HepG2 (cell line): ENCODE results near the gene SPAG7. TPM values are rescaled to one million over a fixed set of nuclear protein-coding genes. Genes with fewer than 3 reads are reported as not detected.

Source experiments
- ATAC-seq: fragments of 200-7000 bp; cut with Tn5 transposase; 3 replicates; pipeline ENCODE4 v1.9.1; 2020; ENCODE audit warnings: mild to moderate bottlenecking, moderate library complexity
- BruUV-seq: library from RNA; stranded (reverse); fragments of 400-500 nt; replicated peaks from 2 replicates; lab custom pipeline; 2021; lab: Mats Ljungman, UMichigan
- CTCF ChIA-PET: fragments of 300-600 bp; formaldehyde crosslinking; extraction: SDS; loops from one replicate; lab custom pipeline; 2021; ENCODE audit warnings: low total read pairs, inconsistent platforms, low intra/inter-chr PET ratio; lab: Yijun Ruan, JAX
- POLR2A ChIA-PET: fragments of 350-600 bp; sonication (Branson Sonifier 250); formaldehyde crosslinking; loops from one replicate; lab custom pipeline; 2020; ENCODE audit warnings: antibody characterized with exemption, inconsistent platforms; lab: Yijun Ruan, JAX
- DNase-seq: peaks from one replicate; pipeline ENCODE4 v3.0.0-alpha.2; 2015; ENCODE audit warnings: low spot score
- FAIRE-seq: peaks from 3 replicates; lab custom pipeline; 2011; peaks lifted over from hg19 to GRCh38; lab: Jason Lieb, UNC
- H2AFZ ChIP-seq: one replicate; pipeline ENCODE4 v1.6.1; 2011; ENCODE audit warnings: low read length, inconsistent platforms
- H3K27ac ChIP-seq: fragments of 300-600 bp; 3 replicates; pipeline ENCODE4 v1.8.0; 2011; ENCODE audit warnings: mixed run types, mild to moderate bottlenecking, mixed read lengths, low read length, inconsistent platforms; ENCODE audit not compliant: insufficient read depth; ENCODE audit errors: extremely low read length
- H3K27me3 ChIP-seq, 2 experiments: fragments of 200-600 bp in 1 of 2; 2 replicates in 1 of 2; 3 replicates in 1 of 2; pipeline versions ENCODE4 v1.6.0 to v1.8.0; 2011; ENCODE audit warnings: low read length in 2 of 2, mild to moderate bottlenecking in 2 of 2, moderate library complexity in 2 of 2, inconsistent platforms in 1 of 2; ENCODE audit not compliant: insufficient read depth in 2 of 2, control insufficient read depth in 1 of 2
- H3K36me3 ChIP-seq, 2 experiments: fragments of 200-600 bp in 1 of 2; replicated peaks in 1 of 2; 2 replicates in 1 of 2; 3 replicates in 1 of 2; pipeline versions ENCODE4 v1.5.1 to v1.8.0; 2011; ENCODE audit warnings: low read length in 2 of 2, inconsistent platforms in 1 of 2; ENCODE audit not compliant: insufficient read depth in 2 of 2, control insufficient read depth in 1 of 2
- H3K4me1 ChIP-seq: 2 replicates; pipeline ENCODE4 v1.5.1; 2012; ENCODE audit warnings: low read length, inconsistent platforms; ENCODE audit not compliant: insufficient read depth
- H3K4me2 ChIP-seq: 2 replicates; pipeline ENCODE4 v1.6.0; 2011; ENCODE audit warnings: low read depth, low read length, inconsistent platforms
- H3K4me3 ChIP-seq, 3 experiments: fragments of 200-600 bp in 1 of 3; sonication (generic), shearing (Covaris generic) in 1 of 3; replicated peaks in 1 of 3; 2 replicates each; pipeline ENCODE4 v1.5.1; 2011 to 2016; ENCODE audit warnings: low read length in 3 of 3, inconsistent platforms in 2 of 3, low read depth in 2 of 3, mild to moderate bottlenecking in 2 of 3, control low read depth in 1 of 3, mixed read lengths in 1 of 3; ENCODE audit not compliant: insufficient read depth in 1 of 3
- H3K79me2 ChIP-seq: one replicate; pipeline ENCODE4 v1.6.1; 2011; ENCODE audit warnings: low read length, inconsistent platforms; ENCODE audit not compliant: insufficient read depth
- H3K9ac ChIP-seq: 2 replicates; pipeline ENCODE4 v1.6.0; 2011; ENCODE audit warnings: mild to moderate bottlenecking, low read depth, low read length, inconsistent platforms; ENCODE audit not compliant: insufficient read depth
- H3K9me3 ChIP-seq: 2 replicates; pipeline ENCODE4 v1.5.1; 2012; ENCODE audit warnings: mild to moderate bottlenecking, low read length
- H4K20me1 ChIP-seq: 2 replicates; pipeline ENCODE4 v1.6.0; 2011; ENCODE audit warnings: inconsistent platforms, mild to moderate bottlenecking, low read length, moderate library complexity; ENCODE audit not compliant: insufficient read depth
- CEBPB ChIP-seq: IDR thresholded peaks from 2 replicates; pipeline ENCODE4 v1.6.1; 2011; ENCODE audit warnings: low read depth, low read length, improper control_type of control experiment, borderline replicate concordance
- KLF12 ChIP-seq: sonication (generic); formaldehyde crosslinking; IDR thresholded peaks from 2 replicates; pipeline ENCODE4 v1.4.0; 2020; ENCODE audit warnings: missing genetic modification reagents, borderline replicate concordance
- MAFK ChIP-seq, 2 experiments: IDR thresholded peaks in 1 of 2; conservative IDR thresholded peaks in 1 of 2; 2 replicates each; pipeline ENCODE4 v1.6.1; 2011; ENCODE audit warnings: improper control_type of control experiment in 2 of 2, low read length in 2 of 2
- NONO ChIP-seq, 2 experiments: fragments of 450-650 bp in 1 of 2; sonication (generic) in 1 of 2; formaldehyde crosslinking in 1 of 2; IDR thresholded peaks in 1 of 2; conservative IDR thresholded peaks in 1 of 2; 2 replicates each; pipeline versions ENCODE4 v1.6.1 to v1.8.0; 2017 to 2022; ENCODE audit warnings: mild to moderate bottlenecking in 1 of 2, missing genetic modification reagents in 1 of 2, moderate library complexity in 1 of 2
- TEAD3 ChIP-seq: optimal IDR thresholded peaks from 2 replicates; pipeline ENCODE3; 2016; ENCODE audit warnings: borderline replicate concordance
- THAP11 ChIP-seq: IDR thresholded peaks from 2 replicates; pipeline ENCODE4 v1.6.1; 2016; ENCODE audit warnings: missing biosample characterization, missing genetic modification reagents
- ZSCAN22 ChIP-seq: sonication (generic); formaldehyde crosslinking; IDR thresholded peaks from 2 replicates; pipeline ENCODE4 v1.4.0; 2020; ENCODE audit warnings: mild to moderate bottlenecking, missing genetic modification reagents
- WGBS: methylation state at CpG from one replicate; pipeline ENCODE4 v1.1.6; 2017; ENCODE audit warnings: low lambda C conversion rate; 5-methylcytosine and 5-hydroxymethylcytosine counted together
- in situ Hi-C: cut with HindIII; loops from 2 replicates; pipeline ENCODE4 v1.10.0; 2017; ENCODE audit warnings: low pct_unique_long_range_greater_than_20kb; ENCODE audit not compliant: extremely low pct_ligation_motif_present
- intact Hi-C: fragments of 100-400 bp; cut with micrococcal nuclease; formaldehyde crosslinking; loops from one replicate; pipeline ENCODE4 v1.10.0; 2022; ENCODE audit not compliant: unreplicated experiment
- polyA plus RNA-seq, 8 experiments: library from polyadenylated mRNA; depleted of rRNA in 3 of 8; stranded (reverse) in 7 of 8; unstranded in 1 of 8; fragments of >200 nt; fragmentation: Illumina TruSeq in 4 of 8; extraction: Trizol in 4 of 8; gene quantifications; 2 replicates each; pipeline versions ENCODE4 v1.2.1 to v1.2.3, GENCODE V29; 2011 to 2016; ENCODE audit warnings: low read depth in 4 of 8, missing spikeins in 1 of 8, mixed read lengths in 1 of 8; ENCODE audit not compliant: insufficient read depth in 1 of 8
- total RNA-seq, 5 experiments: library from RNA; depleted of rRNA; stranded (reverse); fragments of >200 nt; fragmentation: Illumina TruSeq; extraction: Trizol; gene quantifications; 2 replicates each; pipeline ENCODE4 v1.2.3, GENCODE V29; 2016; ENCODE audit warnings: low read depth in 1 of 5
- TF ChIP-seq, protein P1 (sequence below): sonication (generic); formaldehyde crosslinking; IDR thresholded peaks from 2 replicates; pipeline ENCODE4 v1.8.1; 2023; ENCODE audit warnings: mild to moderate bottlenecking, missing genetic modification reagents
- TF ChIP-seq, protein P2 (sequence below): IDR thresholded peaks from 2 replicates; pipeline ENCODE4 v1.6.1; 2016; ENCODE audit warnings: low read depth
- TF ChIP-seq, protein P3 (sequence below): sonication (generic); formaldehyde crosslinking; IDR thresholded peaks from 2 replicates; pipeline ENCODE4 v1.4.0; 2020; ENCODE audit warnings: missing genetic modification reagents

Gene SPAG7
- total and polyA plus RNA-seq, 2 of the 13 experiments (the other 11 are each of a cell fraction or from before 2014, with no cell fraction given): 51.0 to 59.0 TPM

DNA sequence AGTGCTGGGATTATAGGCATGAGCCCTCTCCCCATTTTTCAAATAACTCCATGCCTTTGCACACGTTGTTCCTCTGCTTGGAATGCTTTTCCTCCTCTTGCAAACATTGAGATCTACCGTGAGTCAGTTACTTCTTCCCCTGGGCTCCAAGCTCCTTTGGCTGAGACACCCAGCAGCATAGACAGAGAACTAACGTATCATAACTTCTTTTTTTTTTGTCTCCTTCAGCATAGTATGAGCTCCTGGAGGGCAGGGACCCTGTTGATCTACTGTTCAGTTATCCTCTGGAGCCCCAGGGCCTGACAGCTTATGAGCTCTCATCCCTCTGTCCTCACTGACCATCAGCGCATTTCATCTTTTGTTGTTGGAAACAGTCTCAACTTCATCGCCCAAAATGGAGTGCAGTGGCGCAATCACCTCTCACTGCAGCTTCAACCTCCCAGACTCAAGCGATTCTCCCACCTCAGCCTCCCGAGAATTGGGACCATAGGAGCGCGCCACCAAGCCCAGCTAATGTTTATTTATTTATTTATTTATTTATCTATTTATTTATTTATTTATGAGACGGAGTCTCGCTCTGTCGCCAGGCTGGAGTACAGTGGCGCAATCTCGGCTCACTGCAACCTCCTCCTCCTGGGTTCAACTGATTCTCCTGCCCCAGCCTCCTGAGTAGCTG is 2.2 kb downstream of the SPAG7 start:
- peaks cover 23% of the 10 kb centered on the region for H3K4me1 ChIP-seq
- DNase-seq (no peak), ATAC-seq (no peak), FAIRE-seq (no peak)
- CTCF ChIA-PET: no interaction called here
- TF ChIP-seq TEAD3: peak; percentile 18
- TF ChIP-seq CEBPB: peak; percentile 35; the same call in 1 of the 2 replicates
- TF ChIP-seq KLF12 (CRISPR knock-in tag): no peak
- TF ChIP-seq, protein P1, sequence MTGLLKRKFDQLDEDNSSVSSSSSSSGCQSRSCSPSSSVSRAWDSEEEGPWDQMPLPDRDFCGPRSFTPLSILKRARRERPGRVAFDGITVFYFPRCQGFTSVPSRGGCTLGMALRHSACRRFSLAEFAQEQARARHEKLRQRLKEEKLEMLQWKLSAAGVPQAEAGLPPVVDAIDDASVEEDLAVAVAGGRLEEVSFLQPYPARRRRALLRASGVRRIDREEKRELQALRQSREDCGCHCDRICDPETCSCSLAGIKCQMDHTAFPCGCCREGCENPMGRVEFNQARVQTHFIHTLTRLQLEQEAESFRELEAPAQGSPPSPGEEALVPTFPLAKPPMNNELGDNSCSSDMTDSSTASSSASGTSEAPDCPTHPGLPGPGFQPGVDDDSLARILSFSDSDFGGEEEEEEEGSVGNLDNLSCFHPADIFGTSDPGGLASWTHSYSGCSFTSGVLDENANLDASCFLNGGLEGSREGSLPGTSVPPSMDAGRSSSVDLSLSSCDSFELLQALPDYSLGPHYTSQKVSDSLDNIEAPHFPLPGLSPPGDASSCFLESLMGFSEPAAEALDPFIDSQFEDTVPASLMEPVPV (CRISPR knock-in tag): no peak
- TF ChIP-seq THAP11 (CRISPR knock-in tag): no peak
- TF ChIP-seq, protein P2, sequence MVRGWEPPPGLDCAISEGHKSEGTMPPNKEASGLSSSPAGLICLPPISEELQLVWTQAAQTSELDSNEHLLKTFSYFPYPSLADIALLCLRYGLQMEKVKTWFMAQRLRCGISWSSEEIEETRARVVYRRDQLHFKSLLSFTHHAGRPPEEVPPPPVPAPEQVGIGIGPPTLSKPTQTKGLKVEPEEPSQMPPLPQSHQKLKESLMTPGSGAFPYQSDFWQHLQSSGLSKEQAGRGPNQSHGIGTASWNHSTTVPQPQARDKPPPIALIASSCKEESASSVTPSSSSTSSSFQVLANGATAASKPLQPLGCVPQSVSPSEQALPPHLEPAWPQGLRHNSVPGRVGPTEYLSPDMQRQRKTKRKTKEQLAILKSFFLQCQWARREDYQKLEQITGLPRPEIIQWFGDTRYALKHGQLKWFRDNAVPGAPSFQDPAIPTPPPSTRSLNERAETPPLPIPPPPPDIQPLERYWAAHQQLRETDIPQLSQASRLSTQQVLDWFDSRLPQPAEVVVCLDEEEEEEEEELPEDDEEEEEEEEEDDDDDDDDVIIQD: no peak
- TF ChIP-seq, protein P3, sequence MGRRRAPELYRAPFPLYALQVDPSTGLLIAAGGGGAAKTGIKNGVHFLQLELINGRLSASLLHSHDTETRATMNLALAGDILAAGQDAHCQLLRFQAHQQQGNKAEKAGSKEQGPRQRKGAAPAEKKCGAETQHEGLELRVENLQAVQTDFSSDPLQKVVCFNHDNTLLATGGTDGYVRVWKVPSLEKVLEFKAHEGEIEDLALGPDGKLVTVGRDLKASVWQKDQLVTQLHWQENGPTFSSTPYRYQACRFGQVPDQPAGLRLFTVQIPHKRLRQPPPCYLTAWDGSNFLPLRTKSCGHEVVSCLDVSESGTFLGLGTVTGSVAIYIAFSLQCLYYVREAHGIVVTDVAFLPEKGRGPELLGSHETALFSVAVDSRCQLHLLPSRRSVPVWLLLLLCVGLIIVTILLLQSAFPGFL (CRISPR knock-in tag): no peak
- TF ChIP-seq MAFK (conservative IDR thresholded peaks at IDR 0.05 in 1 of 2, IDR thresholded peaks at IDR 0.05 in 1 of 2; ENCODE audit: low read length in 2 of 2): no peak
- TF ChIP-seq ZSCAN22 (CRISPR knock-in tag): no peak
- no peak for TF ChIP-seq NONO (IDR thresholded peaks at IDR 0.05)
- TF ChIP-seq NONO (CRISPR knock-in tag; conservative IDR thresholded peaks at IDR 0.05): no peak
- peaks cover 25% of the 10 kb centered on the region for H3K79me2 ChIP-seq
- H3K4me2 ChIP-seq: no peak overlapping the region
- no TSS peak for BruUV-seq
- in situ Hi-C loops (no loop called here), intact Hi-C loops (loop anchor here (5.0 to 10.0 kb wide), 2 partner anchors 58 to 251 kb away; partner anchors contain the start of gene ARRB2)
- no peaks in the 10 kb centered on the region; a peak in 1 of 5 replicates for H3K27me3 ChIP-seq
- WGBS: 98% methylated on average over 15 of the region's 15 CpGs
- POLR2A ChIA-PET: interaction anchor here (6.6 to 10.5 kb wide), 3 partner anchors 16 to 57 kb away, joined by 103 to 273 read pairs (median 201); partner anchors contain the start of genes ENO3, PFN1, RNF167 and SLC25A11
- H3K36me3 ChIP-seq: peaks cover 0 to 11% of the 10 kb centered on the region in 2 experiments; a peak in 1 of 5 replicates
- H3K4me3 ChIP-seq: no peak overlapping the region
- H3K27ac ChIP-seq: no peak overlapping the region
- H3K9ac ChIP-seq: no peak overlapping the region
- H3K9me3 ChIP-seq: no peaks in the 10 kb centered on the region
- no peak overlapping the region for H2AFZ ChIP-seq
- no peaks in the 10 kb centered on the region for H4K20me1 ChIP-seq
